ENCODE results near the gene SPDYE3.
A peak's percentile ranks its signal among the peaks of the same experiment; 100 is the strongest.
"Not testable (repeated sequence)": the region's sequence is repeated elsewhere in the genome, so short reads cannot be mapped to it uniquely, and the experiment has no call there.

The SPDYE3 gene

DNA sequence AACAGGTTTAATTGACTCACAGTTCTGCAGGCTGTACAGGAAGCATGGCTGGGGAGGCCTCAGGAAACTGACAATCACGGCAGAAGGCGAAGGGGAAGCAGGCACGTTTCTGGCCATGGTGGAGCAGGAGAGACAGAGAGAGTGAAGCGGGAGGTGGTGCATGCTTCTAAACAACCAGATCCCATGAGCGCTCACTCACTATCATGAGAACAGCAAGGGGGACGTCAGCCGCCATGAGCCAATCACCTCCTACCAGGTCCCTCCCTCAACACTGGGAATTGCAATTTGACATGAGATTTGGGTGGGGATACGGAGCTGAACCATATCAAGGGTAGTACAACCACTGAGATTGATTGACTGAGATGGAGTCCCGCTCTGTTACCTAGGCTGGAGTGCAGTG lies 18.2 kb downstream of the SPDYE3 start:
- not testable (repeated sequence) for H3K27me3 Mint-ChIP-seq; H3K9me3 Mint-ChIP-seq; H3K4me3 Mint-ChIP-seq; DNase-seq; H3K4me1 Mint-ChIP-seq (ENCODE audit: low read depth); H3K27ac Mint-ChIP-seq
- H3K36me3 Mint-ChIP-seq (ENCODE audit: low read depth) = peaks cover 60% of the 10 kb centered on the region

GRCh38 chr7:100326914-100327313 lies 19.4 kb downstream of the SPDYE3 start:
- DNase-seq; H3K4me3 Mint-ChIP-seq; H3K4me1 Mint-ChIP-seq (ENCODE audit: low read depth); H3K27me3 Mint-ChIP-seq; H3K9me3 Mint-ChIP-seq; H3K27ac Mint-ChIP-seq: not testable (repeated sequence)
- H3K36me3 Mint-ChIP-seq (ENCODE audit: low read depth) = peaks cover 60% of the 10 kb centered on the region

DNA sequence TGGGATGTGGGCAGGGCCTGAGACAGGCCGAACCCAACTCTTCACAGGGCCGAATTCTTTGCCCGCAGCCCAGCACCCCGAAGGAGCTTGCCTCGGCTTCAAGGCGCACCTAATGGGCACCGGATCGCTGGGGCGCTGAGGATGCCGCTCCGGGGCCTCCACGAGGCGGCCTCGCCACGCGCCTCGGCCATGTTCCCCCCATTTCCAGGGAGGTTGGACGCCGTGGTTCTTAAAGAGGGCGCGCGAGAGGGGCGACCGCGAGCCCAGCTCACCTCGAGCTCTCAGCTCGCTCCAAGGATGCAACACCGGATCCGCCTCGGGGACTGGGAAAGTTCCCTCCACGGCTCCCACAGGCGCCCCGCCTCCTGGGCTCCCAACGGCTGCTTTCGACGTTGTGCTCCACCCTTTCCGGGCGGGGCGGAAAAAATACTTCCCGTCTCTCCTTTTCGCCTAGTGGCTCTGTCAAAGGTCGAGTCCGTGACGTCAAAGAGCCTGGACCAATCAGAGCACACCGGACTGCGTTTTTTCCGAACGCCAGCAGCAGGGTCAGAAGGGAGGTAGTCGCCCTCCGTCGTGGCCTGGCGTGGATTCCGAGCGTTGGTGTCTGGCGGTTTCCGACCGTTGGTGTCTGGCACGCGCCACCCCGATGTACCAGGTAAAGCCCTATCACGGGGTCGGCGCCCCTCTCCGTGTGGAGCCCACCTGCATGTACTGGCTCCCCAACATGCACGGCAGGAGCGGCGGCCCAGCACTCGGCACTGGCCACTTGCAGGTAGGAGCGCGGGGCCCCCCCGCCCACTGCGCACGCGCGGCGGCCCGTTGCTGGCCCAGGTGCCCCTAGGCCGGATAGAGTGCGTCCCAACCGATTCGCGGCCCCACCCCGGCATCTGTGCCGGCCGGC lies 28.3 kb downstream of the SPDYE3 start:
- H3K36me3 Mint-ChIP-seq (ENCODE audit: low read depth) = peaks cover 48% of the 10 kb centered on the region
- not testable (repeated sequence) for H3K27me3 Mint-ChIP-seq

DNA sequence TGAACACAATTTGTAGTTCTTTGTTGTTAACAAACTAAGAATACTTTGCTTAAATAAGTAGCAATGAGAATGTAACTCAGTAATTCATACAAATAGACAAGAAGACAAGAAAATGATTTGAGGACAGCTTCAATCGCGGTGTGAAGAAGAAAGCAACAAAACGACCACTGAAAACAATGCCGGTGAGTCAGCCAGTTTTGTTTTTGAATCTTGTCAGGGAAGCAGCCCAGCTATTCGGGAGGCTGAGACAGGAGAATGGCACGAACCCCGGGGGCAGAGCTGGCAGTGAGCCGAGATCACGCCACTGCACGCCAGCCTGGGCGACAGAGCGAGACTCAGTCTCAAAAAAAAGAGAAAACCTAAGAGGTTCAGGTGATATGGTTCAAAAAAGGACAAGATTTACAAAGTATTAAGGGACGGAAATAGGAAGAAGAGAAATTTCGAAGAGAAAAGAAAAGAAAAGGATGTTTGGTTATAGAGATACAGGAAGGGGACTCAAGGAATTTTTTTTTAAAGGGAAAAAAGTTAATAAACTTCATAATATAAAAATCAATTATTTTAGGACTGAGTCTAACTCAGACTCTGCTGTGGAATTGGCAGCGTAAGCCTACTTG lies 30.7 kb downstream of the SPDYE3 start:
- Mint-ChIP-seq H3K36me3 (ENCODE audit: low read depth) (peaks cover 63% of the 10 kb centered on the region), H3K4me1 (ENCODE audit: low read depth) (peaks cover 46% of the 10 kb centered on the region), H3K4me3 (peak overlapping the region; percentile 70), H3K27ac (peak overlapping the region; percentile 86)
- not testable (repeated sequence) for H3K9me3 Mint-ChIP-seq, H3K27me3 Mint-ChIP-seq, DNase-seq

More for the DNA sequence above, 28.3 kb downstream of the SPDYE3 start:
- DNase-seq = peak; percentile 88
- peak overlapping the region; percentile 97 for H3K27ac Mint-ChIP-seq
- H3K4me1 Mint-ChIP-seq (ENCODE audit: low read depth) = peaks cover 29% of the 10 kb centered on the region
- H3K4me3 Mint-ChIP-seq = peak overlapping the region; percentile 92
- H3K9me3 Mint-ChIP-seq = not testable (repeated sequence)

GRCh38 chr7:100341286-100341685 lies 33.8 kb downstream of the SPDYE3 start:
- H3K9me3 Mint-ChIP-seq, DNase-seq, H3K27me3 Mint-ChIP-seq, H3K4me3 Mint-ChIP-seq: not testable (repeated sequence)
- H3K36me3 Mint-ChIP-seq (ENCODE audit: low read depth) = peaks cover 74% of the 10 kb centered on the region
- peak overlapping the region; percentile 68 for H3K27ac Mint-ChIP-seq
- peaks cover 59% of the 10 kb centered on the region for H3K4me1 Mint-ChIP-seq (ENCODE audit: low read depth)

- H3K4me3 Mint-ChIP-seq = no peak overlapping the region
- no peak for DNase-seq
- peak overlapping the region; percentile 31 for H3K27ac Mint-ChIP-seq
- no peaks in the 10 kb centered on the region for H3K27me3 Mint-ChIP-seq
- peaks cover 61% of the 10 kb centered on the region for H3K4me1 Mint-ChIP-seq (ENCODE audit: low read depth)
- peaks cover 83% of the 10 kb centered on the region for H3K36me3 Mint-ChIP-seq (ENCODE audit: low read depth)
- H3K9me3 Mint-ChIP-seq = no peaks in the 10 kb centered on the region
Measured at GRCh38 chr7:100342765-100343164, 35.3 kb downstream of the SPDYE3 start.

GRCh38 chr7:100344124-100344559 lies 36.6 kb downstream of the SPDYE3 start:
- Mint-ChIP-seq H3K36me3 (ENCODE audit: low read depth) (peaks cover 85% of the 10 kb centered on the region), H3K4me3 (peak overlapping the region; percentile 58), H3K27ac (peak overlapping the region; percentile 95), H3K4me1 (ENCODE audit: low read depth) (peaks cover 52% of the 10 kb centered on the region)
- H3K27me3 Mint-ChIP-seq, H3K9me3 Mint-ChIP-seq, DNase-seq: not testable (repeated sequence)

- Mint-ChIP-seq H3K4me3 (peak overlapping the region; percentile 58), H3K4me1 (ENCODE audit: low read depth) (peaks cover 48% of the 10 kb centered on the region), H3K27ac (peak overlapping the region; percentile 95), H3K36me3 (ENCODE audit: low read depth) (peaks cover 85% of the 10 kb centered on the region)
- not testable (repeated sequence) for H3K27me3 Mint-ChIP-seq, H3K9me3 Mint-ChIP-seq
- peak; percentile 70 for DNase-seq
Measured at GRCh38 chr7:100344560-100345287, 37.2 kb downstream of the SPDYE3 start.

GRCh38 chr7:100345288-100345672 lies 37.8 kb downstream of the SPDYE3 start:
- H3K4me3 Mint-ChIP-seq = not testable (repeated sequence)
- peak; percentile 70 for DNase-seq

GRCh38 chr7:100346921-100347320 lies 39.4 kb downstream of the SPDYE3 start:
- DNase-seq = no peak
- H3K27me3 Mint-ChIP-seq = no peaks in the 10 kb centered on the region
- no peaks in the 10 kb centered on the region for H3K9me3 Mint-ChIP-seq
- H3K4me1 Mint-ChIP-seq (ENCODE audit: low read depth) = peaks cover 54% of the 10 kb centered on the region
- no peak overlapping the region for H3K4me3 Mint-ChIP-seq
- H3K36me3 Mint-ChIP-seq (ENCODE audit: low read depth) = peaks cover 87% of the 10 kb centered on the region
- H3K27ac Mint-ChIP-seq = peak overlapping the region; percentile 59

More at GRCh38 chr7:100345288-100345672, 37.8 kb downstream of the SPDYE3 start:
- H3K9me3 Mint-ChIP-seq, H3K27me3 Mint-ChIP-seq: not testable (repeated sequence)
- H3K4me1 Mint-ChIP-seq (ENCODE audit: low read depth) = peaks cover 49% of the 10 kb centered on the region
- peaks cover 87% of the 10 kb centered on the region for H3K36me3 Mint-ChIP-seq (ENCODE audit: low read depth)
- H3K27ac Mint-ChIP-seq = peak overlapping the region; percentile 95

GRCh38 chr7:100348805-100349204 lies 41.3 kb downstream of the SPDYE3 start:
- no peak for DNase-seq
- Mint-ChIP-seq H3K36me3 (ENCODE audit: low read depth) (peaks cover 86% of the 10 kb centered on the region), H3K4me1 (ENCODE audit: low read depth) (peaks cover 56% of the 10 kb centered on the region), H3K9me3 (no peaks in the 10 kb centered on the region), H3K27ac (peak overlapping the region; percentile 59), H3K27me3 (no peaks in the 10 kb centered on the region), H3K4me3 (no peak overlapping the region)

GRCh38 chr7:100349757-100350156 lies 42.3 kb downstream of the SPDYE3 start:
- no peaks in the 10 kb centered on the region for H3K9me3 Mint-ChIP-seq
- peaks cover 49% of the 10 kb centered on the region for H3K4me1 Mint-ChIP-seq (ENCODE audit: low read depth)
- H3K27me3 Mint-ChIP-seq = no peaks in the 10 kb centered on the region
- no peak for DNase-seq
- H3K36me3 Mint-ChIP-seq (ENCODE audit: low read depth) = peaks cover 86% of the 10 kb centered on the region
- no peak overlapping the region for H3K4me3 Mint-ChIP-seq
- H3K27ac Mint-ChIP-seq = no peak overlapping the region

DNA sequence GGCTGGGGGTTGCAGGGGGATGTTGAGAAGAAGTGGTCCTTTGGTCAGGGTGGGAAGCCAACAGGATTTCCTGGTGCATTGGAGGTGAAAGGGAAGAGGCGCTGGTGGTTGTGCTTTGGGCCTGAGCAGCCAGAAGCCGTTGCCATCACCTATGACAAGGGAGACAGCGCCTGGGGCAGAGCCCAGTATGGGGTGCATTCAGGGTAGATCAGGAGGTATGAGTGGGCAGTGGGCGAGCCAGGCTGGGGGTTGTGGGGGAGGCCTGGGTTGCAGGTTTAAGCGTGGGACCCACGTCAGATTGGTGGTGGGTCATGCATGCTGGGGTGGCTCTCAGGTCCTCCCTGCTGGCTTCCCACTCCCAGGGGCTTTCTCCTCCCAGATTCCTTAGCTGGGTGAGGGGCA lies 44.2 kb downstream of the SPDYE3 start:
- Mint-ChIP-seq H3K9me3 (no peaks in the 10 kb centered on the region), H3K36me3 (ENCODE audit: low read depth) (peaks cover 93% of the 10 kb centered on the region), H3K4me3 (no peak overlapping the region), H3K27ac (peak overlapping the region; percentile 59), H3K27me3 (no peaks in the 10 kb centered on the region), H3K4me1 (ENCODE audit: low read depth) (peaks cover 42% of the 10 kb centered on the region)
- no peak for DNase-seq

DNA sequence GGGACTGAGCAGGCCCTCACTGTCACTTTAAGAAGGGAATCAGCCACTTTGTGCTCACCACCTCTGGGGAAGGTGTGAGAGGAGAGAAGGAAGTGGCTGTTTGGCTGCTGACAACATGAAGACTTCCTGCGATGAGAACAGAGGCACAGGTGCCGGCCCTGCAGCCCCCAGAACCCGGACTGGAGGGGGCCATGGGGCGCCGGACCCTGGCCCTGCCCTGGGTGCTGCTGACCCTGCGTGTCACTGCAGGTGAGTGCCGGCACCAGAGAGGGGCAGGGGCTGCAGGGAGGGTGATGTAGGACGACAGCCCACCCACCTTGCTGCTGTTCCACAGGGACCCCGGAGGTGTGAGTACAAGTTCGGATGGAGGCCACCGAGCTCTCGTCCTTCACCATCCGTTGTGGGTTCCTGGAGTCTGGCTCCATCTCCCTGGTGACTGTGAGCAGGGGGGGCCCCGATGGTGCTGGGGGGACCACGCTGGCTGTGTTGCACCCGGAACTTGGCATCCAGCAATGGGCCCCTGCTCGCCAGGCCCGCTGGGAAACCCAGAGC lies 44.8 kb downstream of the SPDYE3 start:
- H3K9me3 Mint-ChIP-seq, H3K4me3 Mint-ChIP-seq, DNase-seq, H3K27me3 Mint-ChIP-seq: not testable (repeated sequence)
- Mint-ChIP-seq H3K27ac (peak overlapping the region; percentile 52), H3K36me3 (ENCODE audit: low read depth) (peaks cover 92% of the 10 kb centered on the region), H3K4me1 (ENCODE audit: low read depth) (peaks cover 38% of the 10 kb centered on the region)

Measured in activated T-cell treated with anti-CD3 and anti-CD28 coated beads, Interleukin-2, amount 50 U/mL, for 24 hours (primary cell).